Measurements from ENCODE around the gene LRRC37B. TPM values are rescaled to one million over a fixed set of nuclear protein-coding genes. Genes with fewer than 3 reads are reported as not detected.
"Not testable (repeated sequence)": the region's sequence is repeated elsewhere in the genome, so short reads cannot be mapped to it uniquely, and the experiment has no call there.

Gene LRRC37B
- total and polyA plus RNA-seq, 4 donors, result 1.5 to 5.9 (median 4.5) TPM

GRCh38 chr17:32083550-32083979 is 76.4 kb downstream of the LRRC37B start:
- not testable (repeated sequence) for DNase-seq (ENCODE audit: low spot score); H3K9ac ChIP-seq (ENCODE audit: low read depth in 1 of 2, low read length in 2 of 2)

GRCh38 chr17:32084003-32084941 is 77.1 kb downstream of the LRRC37B start:
- peak overlapping the region in 1 of 3 donors; percentile 33 for H3K4me3 ChIP-seq (ENCODE audit: low read depth in 1 of 3, low read length in 3 of 3)
- 7% methylated on average over 20 of the region's 39 CpGs for WGBS
- H3K4me1 ChIP-seq (ENCODE audit: control insufficient read depth in 4 of 4, insufficient read depth in 4 of 4, low read length in 3 of 4); DNase-seq (ENCODE audit: low spot score); H3K27ac ChIP-seq (ENCODE audit: low read depth in 1 of 2, low read length in 2 of 2); H3K27me3 ChIP-seq (ENCODE audit: control insufficient read depth in 4 of 4, insufficient read depth in 4 of 4, low read length in 3 of 4); H3K9me3 ChIP-seq (ENCODE audit: control insufficient read depth in 4 of 4, low read length in 3 of 4); H3K9ac ChIP-seq (ENCODE audit: low read depth in 1 of 2, low read length in 2 of 2); H3K36me3 ChIP-seq (ENCODE audit: control insufficient read depth in 4 of 4, insufficient read depth in 3 of 4, low read depth in 1 of 4, low read length in 3 of 4): not testable (repeated sequence)
- peak; percentile 15 for TF ChIP-seq YY1 (IDR thresholded peaks at IDR 0.05)

More at GRCh38 chr17:32083550-32083979, 76.4 kb downstream of the LRRC37B start:
- 3% methylated on average over 15 of the region's 17 CpGs for WGBS
- not testable (repeated sequence) for H3K27me3 ChIP-seq (ENCODE audit: control insufficient read depth in 4 of 4, insufficient read depth in 4 of 4, low read length in 3 of 4); H3K27ac ChIP-seq (ENCODE audit: low read depth in 1 of 2, low read length in 2 of 2); H3K9me3 ChIP-seq (ENCODE audit: control insufficient read depth in 4 of 4, low read length in 3 of 4); H3K36me3 ChIP-seq (ENCODE audit: control insufficient read depth in 4 of 4, insufficient read depth in 3 of 4, low read depth in 1 of 4, low read length in 3 of 4); H3K4me1 ChIP-seq (ENCODE audit: control insufficient read depth in 4 of 4, insufficient read depth in 4 of 4, low read length in 3 of 4)
- peak overlapping the region in 1 of 3 donors; percentile 33 for H3K4me3 ChIP-seq (ENCODE audit: low read depth in 1 of 3, low read length in 3 of 3)

DNA sequence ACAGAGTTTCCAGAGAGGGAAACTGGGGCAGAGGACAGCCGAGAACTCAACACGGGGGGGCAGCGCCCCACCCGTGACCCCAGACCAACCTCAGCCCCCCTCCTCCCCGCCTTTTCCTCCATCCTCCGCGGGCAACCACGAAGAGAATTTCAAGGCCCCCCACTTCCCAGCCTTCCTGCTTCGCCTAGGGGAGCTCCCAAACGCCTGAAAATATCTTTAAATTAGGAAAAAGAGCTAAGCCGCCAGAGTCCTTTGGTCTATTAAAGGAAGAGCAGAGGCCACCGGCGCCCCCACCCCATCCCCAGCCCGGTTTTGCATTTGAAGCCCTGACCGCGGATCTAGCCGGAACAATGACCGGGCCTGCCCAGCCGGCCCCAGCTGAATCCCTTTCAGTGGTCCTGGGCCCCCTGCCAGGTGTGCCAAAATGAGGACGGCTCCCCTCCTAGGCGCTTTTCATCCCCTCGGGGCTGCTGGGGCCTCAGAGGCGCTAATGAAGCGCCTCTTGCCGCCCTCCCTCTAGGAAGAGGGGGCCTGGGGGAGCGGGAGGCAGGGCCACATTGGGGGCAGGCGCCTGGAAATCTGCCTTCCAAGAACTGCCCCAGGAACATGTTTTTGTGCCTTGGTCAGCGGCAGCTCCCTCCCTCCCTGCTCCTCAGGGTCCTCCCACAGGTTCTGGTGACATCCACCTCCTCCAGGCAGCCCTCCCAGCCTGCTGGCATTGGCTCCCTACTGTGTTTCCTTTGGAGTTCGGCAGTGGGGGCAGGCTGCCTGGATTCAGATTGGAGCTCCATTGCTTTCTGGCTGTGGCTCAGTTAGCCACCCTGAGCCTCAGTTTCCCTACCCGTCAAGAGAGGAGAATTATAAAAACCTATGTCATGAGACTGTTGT is 78.0 kb downstream of the LRRC37B start:
- WGBS, result 33% methylated on average over 25 of the region's 30 CpGs
- H3K9ac ChIP-seq (ENCODE audit: low read depth in 1 of 2, low read length in 2 of 2); H3K27ac ChIP-seq (ENCODE audit: low read depth in 1 of 2, low read length in 2 of 2); H3K4me1 ChIP-seq (ENCODE audit: control insufficient read depth in 4 of 4, insufficient read depth in 4 of 4, low read length in 3 of 4); H3K36me3 ChIP-seq (ENCODE audit: control insufficient read depth in 4 of 4, insufficient read depth in 3 of 4, low read depth in 1 of 4, low read length in 3 of 4); H3K4me3 ChIP-seq (ENCODE audit: low read depth in 1 of 3, low read length in 3 of 3); DNase-seq (ENCODE audit: low spot score); H3K9me3 ChIP-seq (ENCODE audit: control insufficient read depth in 4 of 4, low read length in 3 of 4); H3K27me3 ChIP-seq (ENCODE audit: control insufficient read depth in 4 of 4, insufficient read depth in 4 of 4, low read length in 3 of 4): not testable (repeated sequence)

DNA sequence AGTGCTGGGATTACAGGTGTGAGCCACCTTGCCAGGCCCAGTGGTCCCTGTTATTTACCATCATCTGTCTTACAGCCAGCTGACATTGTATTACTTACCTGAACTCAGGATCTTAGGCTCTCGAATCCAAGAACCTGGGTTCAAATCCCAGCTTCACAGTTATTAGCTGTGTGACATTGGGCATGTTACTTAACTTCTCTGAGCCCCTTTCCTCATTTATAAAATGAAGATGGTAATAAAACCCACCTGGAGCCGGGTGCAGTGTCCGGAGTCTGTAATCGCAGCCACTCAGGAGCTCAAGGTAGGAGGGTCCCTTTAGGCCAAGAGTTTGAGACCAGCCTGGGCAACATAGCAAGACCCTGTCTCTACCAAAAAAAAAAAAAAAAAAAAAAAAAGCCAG is 79.7 kb downstream of the LRRC37B start:
- 96% methylated on average over 4 of the region's 4 CpGs for WGBS
- not testable (repeated sequence) for H3K4me3 ChIP-seq (ENCODE audit: low read depth in 1 of 3, low read length in 3 of 3); H3K36me3 ChIP-seq (ENCODE audit: control insufficient read depth in 4 of 4, insufficient read depth in 3 of 4, low read depth in 1 of 4, low read length in 3 of 4); H3K9ac ChIP-seq (ENCODE audit: low read depth in 1 of 2, low read length in 2 of 2); H3K9me3 ChIP-seq (ENCODE audit: control insufficient read depth in 4 of 4, low read length in 3 of 4); DNase-seq (ENCODE audit: low spot score); H3K4me1 ChIP-seq (ENCODE audit: control insufficient read depth in 4 of 4, insufficient read depth in 4 of 4, low read length in 3 of 4); H3K27me3 ChIP-seq (ENCODE audit: control insufficient read depth in 4 of 4, insufficient read depth in 4 of 4, low read length in 3 of 4); H3K27ac ChIP-seq (ENCODE audit: low read depth in 1 of 2, low read length in 2 of 2)

DNA sequence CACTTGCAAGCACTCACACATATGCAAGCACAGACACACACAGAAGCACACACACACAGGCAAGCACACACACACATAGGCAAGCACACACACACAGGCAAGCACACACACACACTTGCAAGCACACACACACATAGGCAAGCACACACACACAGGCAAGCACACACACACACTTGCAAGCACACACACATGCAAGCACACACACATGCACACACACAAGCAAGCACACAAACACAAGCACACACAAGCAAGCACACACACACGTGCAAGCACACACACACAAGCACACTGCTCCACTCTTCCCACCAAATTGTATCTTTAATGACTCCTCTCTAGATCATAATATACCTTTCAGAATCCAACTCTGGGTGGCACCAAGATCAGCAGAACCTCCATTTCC is 84.9 kb downstream of the LRRC37B start:
- 91% methylated on average over 1 of the region's 1 CpG for WGBS
- H3K27me3 ChIP-seq (ENCODE audit: control insufficient read depth in 4 of 4, insufficient read depth in 4 of 4, low read length in 3 of 4); DNase-seq (ENCODE audit: low spot score); H3K9ac ChIP-seq (ENCODE audit: low read depth in 1 of 2, low read length in 2 of 2); H3K36me3 ChIP-seq (ENCODE audit: control insufficient read depth in 4 of 4, insufficient read depth in 3 of 4, low read depth in 1 of 4, low read length in 3 of 4); H3K4me3 ChIP-seq (ENCODE audit: low read depth in 1 of 3, low read length in 3 of 3); H3K4me1 ChIP-seq (ENCODE audit: control insufficient read depth in 4 of 4, insufficient read depth in 4 of 4, low read length in 3 of 4); H3K27ac ChIP-seq (ENCODE audit: low read depth in 1 of 2, low read length in 2 of 2); H3K9me3 ChIP-seq (ENCODE audit: control insufficient read depth in 4 of 4, low read length in 3 of 4): not testable (repeated sequence)
